Measurements from ENCODE around the gene SIX2.
"Not testable (repeated sequence)": the region's sequence is repeated elsewhere in the genome, so short reads cannot be mapped to it uniquely, and the experiment has no call there.

Gene SIX2

GRCh38 chr2:45009303-45009927 is at the start of gene SIX2:
Gene SIX2 (minus strand): TSS chr2:45009452. CDS start chr2:45009110, 342 bp downstream.
- DNase-seq (ENCODE audit: low read depth in 2 of 2) = no peak

DNA sequence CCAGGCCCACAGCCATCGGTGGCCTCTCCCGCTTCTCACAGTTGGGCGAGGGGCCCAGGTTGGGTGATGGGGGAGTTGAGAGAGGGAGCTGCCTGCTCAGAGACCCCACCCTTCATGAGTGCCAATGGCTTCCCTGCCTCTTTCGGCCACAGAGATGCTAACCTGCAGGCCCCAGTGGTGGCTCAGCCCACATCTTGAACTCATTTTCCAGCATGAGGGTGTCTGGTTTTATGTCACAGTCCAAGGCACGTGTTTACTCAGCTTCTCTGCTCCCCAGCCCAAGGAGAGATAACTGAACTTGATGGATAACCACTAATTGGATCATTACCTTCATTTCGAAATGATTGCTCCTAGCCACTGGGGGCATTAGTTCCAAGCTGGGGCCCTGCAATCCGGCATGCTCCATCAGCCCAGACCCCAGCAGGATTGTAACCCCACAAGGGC is 45.9 kb upstream of the SIX2 start:
- no peak for DNase-seq (ENCODE audit: low read depth in 2 of 2)

DNA sequence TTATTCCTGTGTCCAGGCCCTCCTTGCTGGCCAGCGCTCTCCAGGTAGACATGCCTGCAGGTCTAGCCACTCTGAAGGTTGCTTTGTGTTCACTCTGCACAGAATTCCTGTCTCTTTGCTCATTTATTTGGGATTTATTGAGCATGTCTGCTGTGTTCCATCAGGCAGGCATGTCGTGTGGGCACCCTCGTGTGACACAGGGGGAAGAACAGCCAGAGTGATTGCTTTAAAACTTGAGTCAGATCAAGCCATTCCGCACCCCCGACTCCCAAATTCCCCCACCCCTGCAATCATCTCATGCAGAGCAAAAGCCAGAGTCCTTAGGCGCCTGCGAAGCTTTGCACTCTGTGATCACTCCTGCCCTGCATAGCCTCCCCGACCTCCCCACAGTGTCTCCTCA is 44.7 kb upstream of the SIX2 start:
- no peak for DNase-seq (ENCODE audit: low read depth in 2 of 2)

DNA sequence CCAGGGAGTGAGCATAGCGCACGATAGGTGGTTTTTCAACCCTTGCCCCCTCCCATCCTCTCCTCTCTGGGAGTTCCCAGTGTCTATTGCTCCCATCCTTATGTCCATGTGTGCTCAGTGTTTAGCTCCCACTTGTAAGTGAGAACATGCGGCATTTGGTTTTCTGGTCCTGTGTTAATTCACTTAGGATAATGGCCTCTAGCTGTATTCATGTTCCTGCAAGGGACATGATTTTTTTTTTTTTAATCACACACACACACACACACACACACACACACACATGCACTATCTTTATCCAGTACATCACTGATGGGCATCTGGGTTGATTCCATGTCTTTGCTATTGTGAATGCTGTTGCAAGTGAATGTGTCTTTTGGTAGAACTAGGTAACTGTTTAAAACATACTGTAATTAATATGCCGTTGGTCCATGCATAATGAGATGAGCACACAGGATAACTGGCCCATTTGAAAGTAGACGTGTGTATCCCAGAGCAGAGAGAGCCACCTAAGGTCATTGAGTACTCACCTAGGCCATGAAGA is 43.2 kb upstream of the SIX2 start:
- no peak for DNase-seq (ENCODE audit: low read depth in 2 of 2)

DNA sequence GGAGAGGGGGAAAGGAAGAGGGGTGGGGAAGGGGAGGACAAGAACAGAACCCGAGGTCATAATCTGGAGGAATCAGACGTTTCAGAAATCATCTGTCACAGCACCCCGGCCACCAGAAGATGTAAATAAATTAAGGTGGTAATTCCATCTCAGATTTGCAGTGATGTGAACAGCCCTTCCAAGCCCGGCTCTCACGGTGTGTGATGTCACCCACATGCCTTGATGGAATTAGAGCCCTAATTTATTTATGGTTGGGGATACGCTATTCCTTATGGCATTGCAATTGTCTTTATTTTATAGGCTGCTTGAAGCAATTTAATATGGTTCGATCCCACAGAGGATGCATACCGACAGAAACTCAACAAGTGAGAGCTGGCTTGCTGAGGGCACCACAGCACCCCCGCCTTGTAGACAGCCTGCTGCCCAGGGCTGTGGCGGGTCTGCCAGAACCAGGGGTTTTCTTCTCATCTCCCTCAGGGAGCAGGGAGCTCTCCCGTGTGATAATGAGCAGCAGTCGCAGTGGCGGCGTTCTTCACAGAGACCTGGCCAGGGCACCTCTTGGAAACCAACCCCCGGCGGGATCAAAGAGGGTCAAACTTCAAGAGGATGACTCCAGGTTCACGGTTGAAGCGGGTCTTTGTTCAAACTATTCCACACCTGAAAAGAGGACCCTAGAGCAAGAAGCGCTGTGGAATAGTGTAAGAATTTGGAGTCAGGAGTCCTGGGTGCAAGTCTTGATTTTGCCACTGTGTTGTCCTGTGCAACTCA is 40.5 kb upstream of the SIX2 start:
- no peak for DNase-seq (ENCODE audit: low read depth in 2 of 2)

DNA sequence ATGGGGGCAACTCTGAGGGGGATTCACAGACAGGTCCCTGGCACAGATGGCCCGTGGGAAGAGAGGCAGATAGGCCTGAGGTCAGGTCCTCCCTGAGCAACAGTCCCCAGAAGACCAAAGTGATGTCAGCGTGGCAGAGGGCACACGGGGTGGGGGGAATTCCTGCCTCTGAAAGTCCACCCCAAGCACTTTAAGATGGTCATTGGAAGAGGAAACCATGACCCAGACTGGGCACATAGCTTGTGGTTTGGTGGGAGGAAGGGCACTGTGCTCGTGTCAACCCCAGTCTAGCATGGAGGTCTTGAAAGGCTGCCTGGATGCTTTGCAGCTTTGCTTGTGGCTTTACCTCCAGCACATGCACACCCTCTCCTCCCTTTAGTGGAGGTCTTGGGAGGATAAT is 38.0 kb upstream of the SIX2 start:
- no peak for DNase-seq (ENCODE audit: low read depth in 2 of 2)

- no peak for DNase-seq (ENCODE audit: low read depth in 2 of 2)
Observed at GRCh38 chr2:45046786-45047185, 37.5 kb upstream of the SIX2 start.

GRCh38 chr2:45045706-45046105 is 36.5 kb upstream of the SIX2 start:
- no peak for DNase-seq (ENCODE audit: low read depth in 2 of 2)

- no peak for DNase-seq (ENCODE audit: low read depth in 2 of 2)
Observed at GRCh38 chr2:45044916-45045315, 35.7 kb upstream of the SIX2 start.

DNA sequence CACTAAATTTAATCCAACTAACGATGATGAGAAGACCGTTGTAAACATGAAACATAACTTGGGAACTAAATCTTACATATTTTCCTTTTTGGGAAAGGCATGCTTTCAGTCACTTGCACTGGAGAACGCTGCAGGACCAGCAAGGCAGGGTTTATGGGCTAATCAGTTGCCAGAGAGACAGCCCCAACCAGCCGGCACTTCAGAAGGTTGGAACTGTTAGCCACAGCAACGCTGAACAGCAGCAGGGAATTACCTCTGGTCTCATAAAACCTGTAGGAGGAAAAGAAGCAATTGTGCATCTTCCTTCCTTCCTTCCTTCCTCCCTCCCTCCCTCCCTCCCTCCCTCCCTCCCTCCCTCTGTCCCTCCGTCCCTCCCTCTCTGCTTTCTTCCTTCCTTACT is 33.9 kb upstream of the SIX2 start:
- no peak for DNase-seq (ENCODE audit: low read depth in 2 of 2)

GRCh38 chr2:45042401-45042800 is 33.1 kb upstream of the SIX2 start:
- DNase-seq (ENCODE audit: low read depth in 2 of 2) = no peak

- DNase-seq (ENCODE audit: low read depth in 2 of 2) = no peak
Observed at GRCh38 chr2:45040786-45041185, 31.5 kb upstream of the SIX2 start.

DNA sequence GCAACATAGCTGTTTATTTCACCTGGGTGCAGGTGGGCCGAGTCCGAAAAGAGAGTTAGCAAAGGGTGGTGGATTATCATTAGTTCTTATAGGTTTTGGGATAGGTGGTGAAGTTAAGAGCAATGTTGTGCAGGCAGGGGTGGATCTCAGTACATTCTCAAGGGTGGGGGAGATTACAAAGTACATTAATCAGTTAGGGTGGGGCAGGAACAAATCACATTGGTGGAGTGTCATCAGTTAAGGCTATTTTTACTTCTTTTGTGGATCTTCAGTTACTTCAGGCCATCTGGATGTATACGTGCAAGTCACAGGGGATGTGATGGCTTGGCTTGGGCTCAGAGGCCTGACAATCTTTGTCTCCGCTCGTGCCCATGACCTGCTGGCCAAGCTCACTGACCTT is 30.6 kb upstream of the SIX2 start:
- not testable (repeated sequence) for DNase-seq (ENCODE audit: low read depth in 2 of 2)

DNA sequence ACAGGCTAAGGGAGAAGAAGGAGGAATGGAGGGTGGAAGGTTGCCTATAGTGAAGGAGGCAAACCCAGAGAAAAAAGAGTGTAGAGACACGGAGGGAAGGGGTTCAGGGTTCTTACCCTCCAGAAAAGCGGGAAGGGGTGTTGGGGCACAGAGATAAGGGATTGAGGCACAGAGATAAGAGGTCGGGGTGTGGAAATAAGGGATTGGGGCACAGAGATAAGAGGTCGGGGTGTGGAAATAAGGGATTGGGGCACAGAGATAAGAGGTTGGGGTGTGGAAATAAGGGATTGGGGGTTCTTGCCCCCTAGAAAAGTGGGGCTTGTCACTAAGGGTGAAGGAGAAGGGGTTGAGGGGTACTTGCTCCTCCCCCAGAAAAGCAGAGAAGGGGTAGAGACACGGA is 29.6 kb upstream of the SIX2 start:
- not testable (repeated sequence) for DNase-seq (ENCODE audit: low read depth in 2 of 2)

GRCh38 chr2:45033302-45033701 is 24.1 kb upstream of the SIX2 start:
- no peak for DNase-seq (ENCODE audit: low read depth in 2 of 2)

GRCh38 chr2:45031028-45031427 is 21.8 kb upstream of the SIX2 start:
- no peak for DNase-seq (ENCODE audit: low read depth in 2 of 2)

GRCh38 chr2:45030553-45030952 is 21.3 kb upstream of the SIX2 start:
- DNase-seq (ENCODE audit: low read depth in 2 of 2) = no peak

GRCh38 chr2:45029215-45029614 is 20.0 kb upstream of the SIX2 start:
- no peak for DNase-seq (ENCODE audit: low read depth in 2 of 2)

DNA sequence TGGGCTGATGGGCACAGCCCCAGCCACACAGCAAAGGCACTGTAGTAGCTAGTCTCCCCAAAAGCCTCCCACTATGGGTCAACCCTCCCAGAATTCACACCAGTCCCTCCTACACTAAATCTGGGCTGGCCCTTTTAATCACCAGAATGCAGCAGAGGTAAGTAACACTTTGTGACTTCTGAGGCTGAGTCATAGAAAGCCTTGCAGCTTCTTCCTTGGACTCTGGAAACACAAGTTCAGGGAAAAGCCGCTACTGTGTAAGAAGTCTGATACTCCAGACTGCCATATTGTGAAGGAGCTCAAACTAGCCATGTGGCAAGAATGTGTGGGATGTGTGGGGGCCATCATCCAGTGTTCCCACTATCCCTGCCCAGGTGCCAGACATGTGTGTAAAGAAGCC is 19.0 kb upstream of the SIX2 start:
- DNase-seq (ENCODE audit: low read depth in 2 of 2) = no peak

DNA sequence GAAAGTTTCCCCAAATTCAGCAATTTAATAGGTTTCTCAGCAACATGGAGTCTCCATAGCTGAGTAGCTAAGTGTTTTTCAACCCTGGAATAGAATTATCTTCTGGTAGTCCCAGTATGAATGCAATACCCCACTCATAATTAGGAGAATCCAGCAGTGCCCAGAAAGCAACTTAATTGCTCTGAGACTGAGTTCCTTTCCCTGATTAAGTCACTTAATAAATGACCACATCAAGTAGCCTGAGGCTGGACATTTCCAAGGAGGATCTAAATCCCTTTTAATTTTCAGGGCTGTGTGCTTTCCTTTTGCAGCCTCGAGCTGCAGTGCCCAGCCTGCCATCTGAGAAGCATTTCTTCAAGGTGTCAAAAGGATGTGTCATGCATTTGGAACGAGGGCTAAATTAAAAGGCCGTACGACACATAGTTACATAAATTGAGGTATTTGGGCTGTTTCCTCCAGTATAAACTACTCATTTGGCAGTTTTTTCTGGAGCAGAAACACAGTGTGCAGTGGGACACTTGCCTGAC is 17.7 kb upstream of the SIX2 start:
- DNase-seq (ENCODE audit: low read depth in 2 of 2) = no peak

- DNase-seq (ENCODE audit: low read depth in 2 of 2) = no peak
Observed at GRCh38 chr2:45024600-45025291, 15.5 kb upstream of the SIX2 start.

GRCh38 chr2:45024097-45024496 is 14.8 kb upstream of the SIX2 start:
- DNase-seq (ENCODE audit: low read depth in 2 of 2) = no peak

Measured in stimulated activated CD8-positive, alpha-beta memory T cell treated with anti-CD3 and anti-CD28 coated beads, Interleukin-7, amount 100 ng/mL, for 1 hour (primary cell).